ENCODE data around the gene MXD4. TPM values are rescaled to one million over a fixed set of nuclear protein-coding genes. Genes with fewer than 3 reads are reported as not detected.

The MXD4 gene
- total and polyA plus RNA-seq, 2 of the 13 experiments (the other 11 are each of a cell fraction or from before 2014, with no cell fraction given): 29.0 to 31.3 TPM

DNA sequence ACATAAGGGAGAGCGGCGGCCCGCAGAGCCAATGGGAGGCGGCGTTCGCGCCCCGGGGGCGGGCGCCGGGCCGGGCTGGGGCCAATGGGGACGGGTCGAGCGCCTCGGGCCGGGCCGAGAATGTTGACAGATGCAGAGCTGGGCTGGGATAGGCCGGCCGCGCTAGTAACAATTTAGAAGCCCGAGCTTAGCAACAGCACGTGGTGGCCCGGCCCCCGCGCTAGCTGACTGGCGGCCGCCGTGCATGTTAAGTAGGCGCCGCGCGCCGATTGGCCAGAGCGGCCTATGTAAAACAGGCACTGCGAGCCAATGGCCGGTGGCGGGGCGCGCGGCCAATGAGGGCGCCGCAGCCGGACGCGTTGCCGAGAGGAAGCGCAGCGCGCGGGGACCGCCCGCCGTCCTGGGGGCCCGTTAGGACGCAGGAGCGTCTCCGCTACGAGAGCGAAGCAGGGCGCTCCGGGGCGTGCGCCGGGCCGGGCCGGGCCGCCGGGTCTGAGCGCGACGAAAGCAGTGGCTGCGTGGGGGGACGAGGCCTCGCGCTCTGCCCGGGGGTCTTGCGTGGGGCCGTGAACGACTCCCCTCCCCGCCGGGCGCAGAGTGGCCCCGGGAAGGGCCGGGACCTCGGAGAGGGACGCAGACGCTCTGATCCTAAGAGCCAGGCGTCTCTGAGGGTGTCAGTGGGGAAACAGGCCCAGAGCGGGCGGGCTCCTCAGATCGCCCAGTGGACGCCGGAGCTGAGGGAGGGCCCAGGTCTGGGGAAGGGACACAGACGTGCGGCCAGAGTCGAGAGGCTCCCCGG lies 435 bp upstream of the MXD4 start (continued):
- TF ChIP-seq, protein P1, sequence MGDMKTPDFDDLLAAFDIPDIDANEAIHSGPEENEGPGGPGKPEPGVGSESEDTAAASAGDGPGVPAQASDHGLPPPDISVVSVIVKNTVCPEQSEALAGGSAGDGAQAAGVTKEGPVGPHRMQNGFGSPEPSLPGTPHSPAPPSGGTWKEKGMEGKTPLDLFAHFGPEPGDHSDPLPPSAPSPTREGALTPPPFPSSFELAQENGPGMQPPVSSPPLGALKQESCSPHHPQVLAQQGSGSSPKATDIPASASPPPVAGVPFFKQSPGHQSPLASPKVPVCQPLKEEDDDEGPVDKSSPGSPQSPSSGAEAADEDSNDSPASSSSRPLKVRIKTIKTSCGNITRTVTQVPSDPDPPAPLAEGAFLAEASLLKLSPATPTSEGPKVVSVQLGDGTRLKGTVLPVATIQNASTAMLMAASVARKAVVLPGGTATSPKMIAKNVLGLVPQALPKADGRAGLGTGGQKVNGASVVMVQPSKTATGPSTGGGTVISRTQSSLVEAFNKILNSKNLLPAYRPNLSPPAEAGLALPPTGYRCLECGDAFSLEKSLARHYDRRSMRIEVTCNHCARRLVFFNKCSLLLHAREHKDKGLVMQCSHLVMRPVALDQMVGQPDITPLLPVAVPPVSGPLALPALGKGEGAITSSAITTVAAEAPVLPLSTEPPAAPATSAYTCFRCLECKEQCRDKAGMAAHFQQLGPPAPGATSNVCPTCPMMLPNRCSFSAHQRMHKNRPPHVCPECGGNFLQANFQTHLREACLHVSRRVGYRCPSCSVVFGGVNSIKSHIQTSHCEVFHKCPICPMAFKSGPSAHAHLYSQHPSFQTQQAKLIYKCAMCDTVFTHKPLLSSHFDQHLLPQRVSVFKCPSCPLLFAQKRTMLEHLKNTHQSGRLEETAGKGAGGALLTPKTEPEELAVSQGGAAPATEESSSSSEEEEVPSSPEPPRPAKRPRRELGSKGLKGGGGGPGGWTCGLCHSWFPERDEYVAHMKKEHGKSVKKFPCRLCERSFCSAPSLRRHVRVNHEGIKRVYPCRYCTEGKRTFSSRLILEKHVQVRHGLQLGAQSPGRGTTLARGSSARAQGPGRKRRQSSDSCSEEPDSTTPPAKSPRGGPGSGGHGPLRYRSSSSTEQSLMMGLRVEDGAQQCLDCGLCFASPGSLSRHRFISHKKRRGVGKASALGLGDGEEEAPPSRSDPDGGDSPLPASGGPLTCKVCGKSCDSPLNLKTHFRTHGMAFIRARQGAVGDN (CRISPR knock-in tag; IDR thresholded peaks at IDR 0.05): peak; percentile 95
- TF ChIP-seq REL (CRISPR knock-in tag; conservative IDR thresholded peaks at IDR 0.05): no peak
- TF ChIP-seq ZBTB38 (CRISPR knock-in tag; IDR thresholded peaks at IDR 0.05): peak; percentile 20; the same call in 1 of the 2 replicates
- peak; percentile 73 for TF ChIP-seq THAP11 (CRISPR knock-in tag; IDR thresholded peaks at IDR 0.05)
- no peak for TF ChIP-seq CHD4 (IDR thresholded peaks at IDR 0.05; ENCODE audit: borderline replicate concordance, low read length)
- TF ChIP-seq RARA (CRISPR knock-in tag; IDR thresholded peaks at IDR 0.05): 0 out of 2 replicates have a peak, but pooled peaks have one; percentile 12
- TF ChIP-seq ZBTB1 (CRISPR knock-in tag; IDR thresholded peaks at IDR 0.05; ENCODE audit: borderline replicate concordance): no peak
- TF ChIP-seq ZNF563 (CRISPR knock-in tag; IDR thresholded peaks at IDR 0.05): peak; percentile 93; the same call in 1 of the 2 replicates
- TF ChIP-seq ZNF772 (CRISPR knock-in tag; IDR thresholded peaks at IDR 0.05): no peak; the same call in 1 of the 2 replicates
- TF ChIP-seq, protein P2, sequence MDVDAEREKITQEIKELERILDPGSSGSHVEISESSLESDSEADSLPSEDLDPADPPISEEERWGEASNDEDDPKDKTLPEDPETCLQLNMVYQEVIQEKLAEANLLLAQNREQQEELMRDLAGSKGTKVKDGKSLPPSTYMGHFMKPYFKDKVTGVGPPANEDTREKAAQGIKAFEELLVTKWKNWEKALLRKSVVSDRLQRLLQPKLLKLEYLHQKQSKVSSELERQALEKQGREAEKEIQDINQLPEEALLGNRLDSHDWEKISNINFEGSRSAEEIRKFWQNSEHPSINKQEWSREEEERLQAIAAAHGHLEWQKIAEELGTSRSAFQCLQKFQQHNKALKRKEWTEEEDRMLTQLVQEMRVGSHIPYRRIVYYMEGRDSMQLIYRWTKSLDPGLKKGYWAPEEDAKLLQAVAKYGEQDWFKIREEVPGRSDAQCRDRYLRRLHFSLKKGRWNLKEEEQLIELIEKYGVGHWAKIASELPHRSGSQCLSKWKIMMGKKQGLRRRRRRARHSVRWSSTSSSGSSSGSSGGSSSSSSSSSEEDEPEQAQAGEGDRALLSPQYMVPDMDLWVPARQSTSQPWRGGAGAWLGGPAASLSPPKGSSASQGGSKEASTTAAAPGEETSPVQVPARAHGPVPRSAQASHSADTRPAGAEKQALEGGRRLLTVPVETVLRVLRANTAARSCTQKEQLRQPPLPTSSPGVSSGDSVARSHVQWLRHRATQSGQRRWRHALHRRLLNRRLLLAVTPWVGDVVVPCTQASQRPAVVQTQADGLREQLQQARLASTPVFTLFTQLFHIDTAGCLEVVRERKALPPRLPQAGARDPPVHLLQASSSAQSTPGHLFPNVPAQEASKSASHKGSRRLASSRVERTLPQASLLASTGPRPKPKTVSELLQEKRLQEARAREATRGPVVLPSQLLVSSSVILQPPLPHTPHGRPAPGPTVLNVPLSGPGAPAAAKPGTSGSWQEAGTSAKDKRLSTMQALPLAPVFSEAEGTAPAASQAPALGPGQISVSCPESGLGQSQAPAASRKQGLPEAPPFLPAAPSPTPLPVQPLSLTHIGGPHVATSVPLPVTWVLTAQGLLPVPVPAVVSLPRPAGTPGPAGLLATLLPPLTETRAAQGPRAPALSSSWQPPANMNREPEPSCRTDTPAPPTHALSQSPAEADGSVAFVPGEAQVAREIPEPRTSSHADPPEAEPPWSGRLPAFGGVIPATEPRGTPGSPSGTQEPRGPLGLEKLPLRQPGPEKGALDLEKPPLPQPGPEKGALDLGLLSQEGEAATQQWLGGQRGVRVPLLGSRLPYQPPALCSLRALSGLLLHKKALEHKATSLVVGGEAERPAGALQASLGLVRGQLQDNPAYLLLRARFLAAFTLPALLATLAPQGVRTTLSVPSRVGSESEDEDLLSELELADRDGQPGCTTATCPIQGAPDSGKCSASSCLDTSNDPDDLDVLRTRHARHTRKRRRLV (CRISPR knock-in tag; IDR thresholded peaks at IDR 0.05): no peak
- no peak for TF ChIP-seq ZSCAN9 (CRISPR knock-in tag; IDR thresholded peaks at IDR 0.05; ENCODE audit: borderline replicate concordance)
- TF ChIP-seq, protein P3, sequence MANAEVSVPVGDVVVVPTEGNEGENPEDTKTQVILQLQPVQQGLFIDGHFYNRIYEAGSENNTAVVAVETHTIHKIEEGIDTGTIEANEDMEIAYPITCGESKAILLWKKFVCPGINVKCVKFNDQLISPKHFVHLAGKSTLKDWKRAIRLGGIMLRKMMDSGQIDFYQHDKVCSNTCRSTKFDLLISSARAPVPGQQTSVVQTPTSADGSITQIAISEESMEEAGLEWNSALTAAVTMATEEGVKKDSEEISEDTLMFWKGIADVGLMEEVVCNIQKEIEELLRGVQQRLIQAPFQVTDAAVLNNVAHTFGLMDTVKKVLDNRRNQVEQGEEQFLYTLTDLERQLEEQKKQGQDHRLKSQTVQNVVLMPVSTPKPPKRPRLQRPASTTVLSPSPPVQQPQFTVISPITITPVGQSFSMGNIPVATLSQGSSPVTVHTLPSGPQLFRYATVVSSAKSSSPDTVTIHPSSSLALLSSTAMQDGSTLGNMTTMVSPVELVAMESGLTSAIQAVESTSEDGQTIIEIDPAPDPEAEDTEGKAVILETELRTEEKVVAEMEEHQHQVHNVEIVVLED (CRISPR knock-in tag; IDR thresholded peaks at IDR 0.05; ENCODE audit: borderline replicate concordance): peak; percentile 86
- peak; percentile 59 for TF ChIP-seq KLF12 (CRISPR knock-in tag; IDR thresholded peaks at IDR 0.05; ENCODE audit: borderline replicate concordance)
- TF ChIP-seq EP300 (IDR thresholded peaks at IDR 0.05; ENCODE audit: low read depth in 2 of 2, low read length in 2 of 2): peak in 1 of 2 experiments; percentile 69; a peak in 2 of 4 replicates
- TF ChIP-seq EP300 (CRISPR knock-in tag; IDR thresholded peaks at IDR 0.05; ENCODE audit: borderline replicate concordance): no peak
- TF ChIP-seq, protein P4, sequence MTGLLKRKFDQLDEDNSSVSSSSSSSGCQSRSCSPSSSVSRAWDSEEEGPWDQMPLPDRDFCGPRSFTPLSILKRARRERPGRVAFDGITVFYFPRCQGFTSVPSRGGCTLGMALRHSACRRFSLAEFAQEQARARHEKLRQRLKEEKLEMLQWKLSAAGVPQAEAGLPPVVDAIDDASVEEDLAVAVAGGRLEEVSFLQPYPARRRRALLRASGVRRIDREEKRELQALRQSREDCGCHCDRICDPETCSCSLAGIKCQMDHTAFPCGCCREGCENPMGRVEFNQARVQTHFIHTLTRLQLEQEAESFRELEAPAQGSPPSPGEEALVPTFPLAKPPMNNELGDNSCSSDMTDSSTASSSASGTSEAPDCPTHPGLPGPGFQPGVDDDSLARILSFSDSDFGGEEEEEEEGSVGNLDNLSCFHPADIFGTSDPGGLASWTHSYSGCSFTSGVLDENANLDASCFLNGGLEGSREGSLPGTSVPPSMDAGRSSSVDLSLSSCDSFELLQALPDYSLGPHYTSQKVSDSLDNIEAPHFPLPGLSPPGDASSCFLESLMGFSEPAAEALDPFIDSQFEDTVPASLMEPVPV (CRISPR knock-in tag; IDR thresholded peaks at IDR 0.05): peak; percentile 44; the same call in 1 of the 2 replicates

Data from HepG2 (cell line).